Measurements from ENCODE around the gene CENATAC. TPM values are rescaled to one million over a fixed set of nuclear protein-coding genes. Genes with fewer than 3 reads are reported as not detected.

The CENATAC gene
- total RNA-seq, 1 experiment from 2014 or later: 55.2 TPM

- H3K56ac ChIP-seq (ENCODE audit: insufficient read length, low read depth, low read length): no peak overlapping the region
- H3K9ac ChIP-seq (ENCODE audit: extremely low read depth, insufficient read length, low read length): no peak overlapping the region
Measured at GRCh38 chr11:119029069-119029339, 31.1 kb downstream of the CENATAC start.

More at GRCh38 chr11:119029069-119029339, 31.1 kb downstream of the CENATAC start:
- no peak for DNase-seq
- no peak for TF ChIP-seq CTCF (conservative IDR thresholded peaks at IDR 0.05)
- Histone ChIP-seq H2BK5ac (ENCODE audit: insufficient read length, low read length) (no peak overlapping the region), H3K23me2 (ENCODE audit: insufficient read length, low read depth, low read length, poor library complexity, severe bottlenecking) (peaks cover 14% of the 10 kb centered on the region), H3K14ac (ENCODE audit: insufficient read depth, low read length) (no peak overlapping the region), H4K5ac (ENCODE audit: insufficient read length, low read depth, low read length) (no peak overlapping the region), H3K79me1 (ENCODE audit: insufficient read depth, low read depth, low read length, poor library complexity, severe bottlenecking) (peaks cover 3% of the 10 kb centered on the region), H4K91ac (ENCODE audit: insufficient read length, low read depth, low read length) (no peak overlapping the region), H3K79me2 (ENCODE audit: insufficient read depth, low read length) (no peaks in the 10 kb centered on the region), H2BK20ac (ENCODE audit: low read depth, low read length, poor library complexity, severe bottlenecking) (no peak overlapping the region), H3K27ac (ENCODE audit: insufficient read length, low read depth, low read length) (no peak overlapping the region), H2AK5ac (ENCODE audit: insufficient read length, low read length) (no peak overlapping the region), H4K20me1 (ENCODE audit: control insufficient read depth, insufficient read depth, insufficient read length) (no peaks in the 10 kb centered on the region), H3K4me1 (ENCODE audit: insufficient read depth, low read length) (peaks cover 8% of the 10 kb centered on the region; the same call in 1 of the 2 replicates), H2AFZ (ENCODE audit: low read length) (no peak overlapping the region), H3K27me3 (ENCODE audit: insufficient read depth, low read length) (no peaks in the 10 kb centered on the region), H3K18ac (ENCODE audit: insufficient read length, low read depth, low read length) (no peak overlapping the region), H3K4ac (ENCODE audit: low read depth, low read length) (no peak overlapping the region), H3K4me2 (ENCODE audit: insufficient read depth, insufficient read length, low read length) (peak overlapping the region; percentile 47), H2BK120ac (ENCODE audit: low read depth, low read length, poor library complexity, severe bottlenecking) (no peak overlapping the region), H2BK12ac (ENCODE audit: insufficient read length, low read depth, low read length) (no peak overlapping the region), H3T11ph (ENCODE audit: low read length) (no peak overlapping the region), H4K8ac (replicated peaks; ENCODE audit: insufficient read length, low read depth, low read length) (no peak overlapping the region), H3K9me3 (ENCODE audit: control insufficient read depth, low read depth, low read length) (no peaks in the 10 kb centered on the region), H3K23ac (ENCODE audit: insufficient read length, low read depth, low read length) (no peak overlapping the region), H2BK15ac (ENCODE audit: low read depth, low read length) (no peak overlapping the region)
- peak overlapping the region in 2 of 3 experiments; percentile 32 to 59; a peak in 5 of 7 replicates for H3K27ac Mint-ChIP-seq
- H3K36me3 Mint-ChIP-seq (ENCODE audit: insufficient read depth in 1 of 3, low read depth in 3 of 3): peaks cover 24 to 48% (median 46%) of the 10 kb centered on the region in 3 experiments
- H3K27me3 Mint-ChIP-seq (ENCODE audit: low read depth): no peaks in the 10 kb centered on the region; the same call in 1 of the 2 replicates
- H3K4me1 Mint-ChIP-seq: peaks cover 22 to 24% of the 10 kb centered on the region in 2 experiments
- WGBS (ENCODE audit: extremely low coverage, insufficient read length, low lambda C conversion rate): no CpG with 5 or more reads among the region's 1 CpG
- H3K9me3 Mint-ChIP-seq: no peaks in the 10 kb centered on the region
- H3K4me3 Mint-ChIP-seq: peak overlapping the region; percentile 79 to 83
